GM12878 (cell line): ENCODE results near the gene ERC2. TPM values are rescaled to one million over a fixed set of nuclear protein-coding genes. Genes with fewer than 3 reads are reported as not detected.
A peak's percentile ranks its signal among the peaks of the same experiment; 100 is the strongest.

Experiments
- ATAC-seq: fragments of 200-7000 bp; cut with Tn5 transposase; 3 replicates; pipeline ENCODE4 v1.9.1; 2020; ENCODE audit warnings: mild to moderate bottlenecking, moderate library complexity
- BruUV-seq: library from RNA; stranded (reverse); fragments of 400-500 nt; replicated peaks from 2 replicates; lab custom pipeline; 2021; lab: Mats Ljungman, UMichigan
- CTCF ChIA-PET: fragments of 300-600 bp; sonication (Branson Sonifier 250); formaldehyde crosslinking; extraction: SDS; loops from one replicate; lab custom pipeline; 2021; ENCODE audit warnings: inconsistent platforms; lab: Yijun Ruan, JAX
- POLR2A ChIA-PET: fragments of 350-600 bp; formaldehyde crosslinking; extraction: SDS; loops from one replicate; lab custom pipeline; 2021; ENCODE audit warnings: inconsistent platforms; lab: Charles Lee
- RAD21 ChIA-PET: fragments of 300-600 bp; sonication (Branson Sonifier 250); formaldehyde crosslinking; loops from one replicate; lab custom pipeline; 2023; ENCODE audit warnings: antibody characterized with exemption; ENCODE audit not compliant: unreplicated experiment; lab: Charles Lee
- SMC1A ChIA-PET: fragments of 300-600 bp; sonication (Branson Sonifier 250); formaldehyde crosslinking; loops from one replicate; lab custom pipeline; 2023; ENCODE audit not compliant: unreplicated experiment, uncharacterized antibody; lab: Charles Lee
- DNase-seq: peaks from one replicate; pipeline ENCODE4 v3.0.0-alpha.2; 2011; ENCODE audit warnings: low read depth, low spot score
- FAIRE-seq: peaks from 3 replicates; lab custom pipeline; 2011; peaks lifted over from hg19 to GRCh38; lab: Jason Lieb, UNC
- H2AFZ ChIP-seq: 2 replicates; pipeline ENCODE4 v1.6.0; 2011; ENCODE audit warnings: low read depth, low read length, control low read depth; ENCODE audit not compliant: control insufficient read depth
- H3K27ac ChIP-seq: 2 replicates; pipeline ENCODE4 v1.5.1; 2011; ENCODE audit warnings: control low read depth; ENCODE audit not compliant: control insufficient read depth, insufficient read depth
- H3K27me3 ChIP-seq, 2 experiments: replicated peaks in 1 of 2; 2 replicates each; pipeline versions ENCODE4 v1.6.0 to v1.6.1; 2011; ENCODE audit warnings: low read length in 1 of 2; ENCODE audit not compliant: control insufficient read depth in 2 of 2, insufficient read depth in 2 of 2
- H3K36me3 ChIP-seq, 2 experiments: 2 replicates each; pipeline ENCODE4 v1.5.1; 2011; ENCODE audit warnings: low read length in 1 of 2; ENCODE audit not compliant: control insufficient read depth in 2 of 2, insufficient read depth in 2 of 2
- H3K4me1 ChIP-seq: 2 replicates; pipeline ENCODE4 v1.6.1; 2011; ENCODE audit warnings: mild to moderate bottlenecking, low read length, moderate library complexity, mixed read lengths; ENCODE audit not compliant: control insufficient read depth, insufficient read depth
- H3K4me2 ChIP-seq: 2 replicates; pipeline ENCODE4 v1.6.0; 2011; ENCODE audit warnings: control low read depth; ENCODE audit not compliant: control insufficient read depth, insufficient read depth
- H3K4me3 ChIP-seq: fragments of 200-600 bp; sonication (generic); 2 replicates; pipeline ENCODE4 v1.5.1; 2016
- H3K79me2 ChIP-seq: 2 replicates; pipeline ENCODE4 v1.6.0; 2011; ENCODE audit warnings: low read length; ENCODE audit not compliant: control insufficient read depth, insufficient read depth
- H3K9ac ChIP-seq: 2 replicates; pipeline ENCODE4 v1.8.0; 2011; ENCODE audit warnings: low read length, control low read depth, mixed read lengths; ENCODE audit not compliant: control insufficient read depth, insufficient read depth
- H3K9me3 ChIP-seq: replicated peaks from 3 replicates; pipeline ENCODE4 v1.5.1; 2011; ENCODE audit warnings: mild to moderate bottlenecking, low read length; ENCODE audit not compliant: control insufficient read depth, insufficient read depth
- H4K20me1 ChIP-seq: 2 replicates; pipeline ENCODE4 v1.6.0; 2011; ENCODE audit not compliant: control insufficient read depth, insufficient read depth
- ATF7 ChIP-seq: fragments of 450-650 bp; IDR thresholded peaks from 2 replicates; pipeline ENCODE4 v1.6.1; 2016; ENCODE audit warnings: low read depth, mild to moderate bottlenecking
- BCL3 ChIP-seq: IDR thresholded peaks from 2 replicates; pipeline ENCODE4 v1.6.1; 2011; ENCODE audit warnings: borderline replicate concordance, low read depth, mild to moderate bottlenecking, moderate library complexity, low read length; ENCODE audit not compliant: insufficient read depth, poor library complexity, severe bottlenecking
- HCFC1 ChIP-seq: fragments of 150-350 bp; IDR thresholded peaks from 2 replicates; pipeline ENCODE4 v1.6.1; 2014; ENCODE audit warnings: low read length
- IRF4 ChIP-seq: IDR thresholded peaks from 2 replicates; pipeline ENCODE4 v1.6.1; 2011; ENCODE audit warnings: low read depth, low read length
- MXI1 ChIP-seq: fragments of 150-350 bp; IDR thresholded peaks from 2 replicates; pipeline ENCODE4 v1.6.1; 2011; ENCODE audit warnings: low read depth, mild to moderate bottlenecking, inconsistent platforms, low read length, improper control_type of control experiment
- NR2C2 ChIP-seq: IDR thresholded peaks from 2 replicates; pipeline ENCODE4 v1.6.1; 2011; ENCODE audit warnings: borderline replicate concordance, low read depth; ENCODE audit not compliant: control insufficient read depth, insufficient read length
- SMC3 ChIP-seq: IDR thresholded peaks from 2 replicates; pipeline ENCODE4 v1.6.1; 2011; ENCODE audit warnings: low read length, improper control_type of control experiment, borderline replicate concordance
- SREBF1 ChIP-seq: IDR thresholded peaks from 2 replicates; pipeline ENCODE4 v1.6.1; 2012; ENCODE audit warnings: mild to moderate bottlenecking, low read length
- SRF ChIP-seq, 2 experiments: IDR thresholded peaks; 2 replicates each; pipeline ENCODE4 v1.6.1; 2011; ENCODE audit warnings: low read depth in 2 of 2, low read length in 2 of 2, mild to moderate bottlenecking in 1 of 2, moderate library complexity in 1 of 2
- TBL1XR1 ChIP-seq: IDR thresholded peaks from 2 replicates; pipeline ENCODE4 v1.6.1; 2012; ENCODE audit warnings: low read depth, low read length, improper control_type of control experiment
- TCF7 ChIP-seq: IDR thresholded peaks from 2 replicates; pipeline ENCODE4 v1.6.1; 2014; ENCODE audit warnings: antibody characterized with exemption, borderline replicate concordance
- USF2 ChIP-seq: IDR thresholded peaks from 2 replicates; pipeline ENCODE4 v1.6.1; 2011; ENCODE audit warnings: low read depth, low read length, improper control_type of control experiment, borderline replicate concordance
- ZBTB40 ChIP-seq: fragments of 450-650 bp; IDR thresholded peaks from 2 replicates; pipeline ENCODE4 v1.6.1; 2016; ENCODE audit warnings: mild to moderate bottlenecking, moderate library complexity, borderline replicate concordance
- ZNF384 ChIP-seq: IDR thresholded peaks from 2 replicates; pipeline ENCODE4 v1.6.1; 2012; ENCODE audit warnings: low read depth, mild to moderate bottlenecking, low read length, improper control_type of control experiment, borderline replicate concordance
- WGBS: methylation state at CpG from one replicate; pipeline ENCODE4 v1.1.6; 2016; ENCODE audit warnings: low lambda C conversion rate; ENCODE audit not compliant: insufficient replicate concordance, insufficient coverage; ENCODE audit errors: missing lambda C conversion rate; 5-methylcytosine and 5-hydroxymethylcytosine counted together
- in situ Hi-C: fragments of 300-500 bp; cut with MboI; formaldehyde crosslinking; loops from 9 replicates; pipeline ENCODE4 v1.14.3; 2018; ENCODE audit warnings: mixed read lengths
- intact Hi-C: fragments of 100-400 bp; cut with micrococcal nuclease; formaldehyde crosslinking; loops from one replicate; pipeline ENCODE4 v1.14.2; 2022; ENCODE audit not compliant: unreplicated experiment
- polyA plus RNA-seq, 11 experiments: library from polyadenylated mRNA; depleted of rRNA in 4 of 11; unstranded in 6 of 11; stranded (reverse) in 5 of 11; fragments of >200 nt; fragmentation: Nextera tagmentation in 4 of 11; fragmentation: Illumina TruSeq in 1 of 11; extraction: Ambion mirVana in 4 of 11; extraction: Trizol in 1 of 11; gene quantifications; 1 replicate in 1 of 11; 2 replicates in 10 of 11; pipeline versions ENCODE4 v1.2.1 to v1.2.3, GENCODE V29; 2011 to 2016; ENCODE audit warnings: inconsistent platforms in 2 of 11, missing spikeins in 2 of 11, low read depth in 1 of 11
- total RNA-seq, 4 experiments: library from RNA; depleted of rRNA in 3 of 4; stranded (reverse); fragments of >200 nt in 3 of 4; fragmentation: Illumina TruSeq in 1 of 4; extraction: Trizol in 1 of 4; gene quantifications; 2 replicates each; pipeline versions ENCODE4 v1.2.1 to v1.2.3, GENCODE V29; 2013 to 2021

Gene ERC2
- total and polyA plus RNA-seq, 10 of the 15 experiments (the other 5 are each of a cell fraction or from before 2014, with no cell fraction given): 0.06 to 1.4 (median 0.12) TPM; not detected in 3

- TF ChIP-seq TBL1XR1 (no peak), TCF7 (no peak), ZNF384 (no peak), SMC3 (no peak), SREBF1 (no peak), NR2C2 (no peak), BCL3 (peak; percentile 35), SRF (IDR thresholded peaks at IDR 0.05; ENCODE audit: low read depth in 2 of 2, low read length in 2 of 2) (0 out of 4 replicates have a peak, but pooled peaks of 1 of the 2 experiments have one; percentile 42)
Measured at GRCh38 chr3:55588146-55588765, 880.0 kb downstream of the ERC2 start (continued).

- in situ Hi-C loops: no loop called here
- Histone ChIP-seq H4K20me1 (no peaks in the 10 kb centered on the region), H3K36me3 (no peaks in the 10 kb centered on the region), H3K4me1 (peaks cover 4% of the 10 kb centered on the region), H3K4me2 (no peak overlapping the region), H3K9me3 (no peaks in the 10 kb centered on the region), H3K4me3 (no peak overlapping the region), H3K79me2 (no peaks in the 10 kb centered on the region), H3K9ac (no peak overlapping the region), H3K27ac (no peak overlapping the region), H3K27me3 (no peaks in the 10 kb centered on the region), H2AFZ (no peak overlapping the region)
- no peak for ATAC-seq
- ChIA-PET CTCF (no interaction called here), RAD21 (no interaction called here), SMC1A (interaction anchor here (0.9 to 1.2 kb wide), 2 partner anchors 14 to 106 kb away, joined by 3 read pairs; no protein-coding TSS in a partner anchor), POLR2A (no interaction called here)
- no TSS peak for BruUV-seq
- WGBS: 47% methylated on average over 9 of the region's 9 CpGs
- no peak for FAIRE-seq
- DNase-seq: no peak
- intact Hi-C loops: no loop called here
- no peak for TF ChIP-seq MXI1
- TF ChIP-seq USF2: no peak
- TF ChIP-seq HCFC1: no peak
- no peak for TF ChIP-seq ATF7
- no peak for TF ChIP-seq ZBTB40
- TF ChIP-seq IRF4: no peak
Measured at GRCh38 chr3:55585856-55586255, 882.4 kb downstream of the ERC2 start.
